Gastrocnemius medialis (tissue), 4 donors: ENCODE data around the gene TRIM62. TPM values are rescaled to one million over a fixed set of nuclear protein-coding genes. Genes with fewer than 3 reads are reported as not detected.

Experiments used
- ATAC-seq, 2 donors: fragments of 150-250 bp; one replicate each; pipeline ENCODE4 v1.9.1; 2016
- DNase-seq, 2 donors: peaks; one replicate each; pipeline ENCODE4 v3.0.0-alpha.2; 2019
- H3K27ac ChIP-seq, 4 donors: fragments of 200-600 bp; sonication (generic); 1 replicate in 1 of 4; 2 replicates in 3 of 4; pipeline ENCODE4 v1.5.1; 2016 to 2018; ENCODE audit warnings: mild to moderate bottlenecking in 2 of 4, moderate library complexity in 1 of 4
- H3K27me3 ChIP-seq, 3 donors: fragments of 200-600 bp; sonication (generic) in 2 of 3; 1 replicate in 1 of 3; 2 replicates in 2 of 3; pipeline versions ENCODE4 v1.5.1 to v1.6.0; 2016 to 2019; ENCODE audit warnings: mild to moderate bottlenecking in 1 of 3, moderate library complexity in 1 of 3
- H3K36me3 ChIP-seq, 2 donors: fragments of 200-600 bp; sonication (generic) in 1 of 2; one replicate each; pipeline ENCODE4 v1.5.1; 2017 to 2018
- H3K4me1 ChIP-seq, 2 donors: fragments of 200-600 bp; sonication (generic) in 1 of 2; one replicate each; pipeline ENCODE4 v1.5.1; 2016 to 2017; ENCODE audit warnings: mild to moderate bottlenecking in 2 of 2
- H3K4me3 ChIP-seq, 4 donors: fragments of 200-600 bp; sonication (generic) in 3 of 4; 1 replicate in 1 of 4; 2 replicates in 3 of 4; pipeline ENCODE4 v1.5.1; 2016 to 2019; ENCODE audit warnings: mild to moderate bottlenecking in 2 of 4
- H3K9me3 ChIP-seq, 3 donors: fragments of 200-600 bp; sonication (generic) in 2 of 3; 1 replicate in 1 of 3; 2 replicates in 2 of 3; pipeline ENCODE4 v1.5.1; 2016 to 2019
- POLR2A ChIP-seq, 2 donors: fragments of 450-650 bp; IDR thresholded peaks; one replicate each; pipeline ENCODE4 v1.6.1; 2017; ENCODE audit warnings: antibody characterized with exemption in 2 of 2, mild to moderate bottlenecking in 2 of 2, moderate library complexity in 2 of 2
- in situ Hi-C, 4 donors: fragments of 200-750 bp; cut with MboI; loops; one replicate each; pipeline versions ENCODE4 v1.15.0 to v1.8.0; 2017; ENCODE audit warnings: low sequenced_read_pairs in 4 of 4
- intact Hi-C: fragments of 100-400 bp; cut with DNase I; formaldehyde crosslinking; loops from one replicate; pipeline ENCODE4 v1.15.1; 2023; ENCODE audit warnings: low total_unique reads
- total RNA-seq, 4 donors: library from RNA; depleted of rRNA; stranded (reverse); fragments of >200 nt; gene quantifications; one replicate each; pipeline versions ENCODE4 v1.1.0 to v1.2.3, GENCODE V29; 2016
- TF ChIP-seq, protein P1 (sequence below), 5 experiments: fragments of 450-650 bp in 3 of 5; fragments of 200-600 bp in 2 of 5; sonication (generic) in 2 of 5; IDR thresholded peaks in 4 of 5; conservative IDR thresholded peaks in 1 of 5; 1 replicate in 4 of 5; 2 replicates in 1 of 5; pipeline ENCODE4 v1.5.1; 2016 to 2019; ENCODE audit warnings: antibody characterized with exemption in 5 of 5, mild to moderate bottlenecking in 3 of 5, moderate library complexity in 3 of 5

The TRIM62 gene
- total RNA-seq, 4 donors from 2014 or later = 3.3 to 10.8 (median 7.4) TPM

DNA sequence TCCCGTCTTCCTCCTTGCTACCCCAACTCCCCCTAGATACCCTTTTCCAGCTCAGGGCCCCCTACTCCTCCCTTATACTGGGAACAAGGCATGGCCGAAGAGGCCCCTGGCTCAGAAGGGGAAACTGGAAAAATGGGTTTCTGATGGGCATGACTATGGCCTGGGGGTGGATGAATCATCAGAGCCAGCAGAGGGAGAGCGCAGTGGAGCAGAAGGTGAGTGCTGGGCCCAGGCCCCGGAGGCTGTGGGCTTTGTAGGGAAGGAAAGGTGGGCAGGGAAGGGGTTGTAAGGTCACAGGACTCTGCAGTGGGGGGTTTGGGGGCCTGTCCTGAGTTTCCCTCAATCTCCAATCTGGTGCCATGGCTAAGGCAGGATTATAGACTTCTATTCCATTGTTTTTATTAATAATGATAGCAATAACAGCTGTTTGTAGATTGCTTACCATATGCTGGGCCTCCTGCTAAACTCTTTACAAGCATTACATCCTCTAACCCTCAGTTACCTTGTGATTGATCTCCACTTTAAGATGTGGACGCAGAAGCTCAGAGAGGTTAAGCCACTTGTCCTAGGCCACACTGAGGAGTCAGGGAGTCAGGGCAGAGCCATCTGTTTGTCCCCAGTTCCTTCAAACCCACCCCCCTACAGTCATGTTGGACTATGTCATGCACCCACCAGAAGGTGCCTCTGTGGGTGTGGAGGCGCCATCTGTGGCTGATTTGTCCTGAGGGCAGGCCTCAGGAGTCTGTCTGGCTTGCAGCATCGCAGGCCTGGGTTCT lies 38.2 kb upstream of the TRIM62 start:
- no peaks in the 10 kb centered on the region for H3K36me3 ChIP-seq
- ATAC-seq (no peak), DNase-seq (no peak)
- no peaks in the 10 kb centered on the region for H3K27me3 ChIP-seq
- intact Hi-C loops (loop anchor here (2.0 to 5.0 kb wide), 3 partner anchors 77 to 251 kb away; no protein-coding TSS in a partner anchor), in situ Hi-C loops (no loop called here)
- H3K4me1 ChIP-seq = no peaks in the 10 kb centered on the region
- H3K4me3 ChIP-seq = no peak overlapping the region
- H3K27ac ChIP-seq = no peak overlapping the region
- no peaks in the 10 kb centered on the region for H3K9me3 ChIP-seq
- TF ChIP-seq, protein P1, sequence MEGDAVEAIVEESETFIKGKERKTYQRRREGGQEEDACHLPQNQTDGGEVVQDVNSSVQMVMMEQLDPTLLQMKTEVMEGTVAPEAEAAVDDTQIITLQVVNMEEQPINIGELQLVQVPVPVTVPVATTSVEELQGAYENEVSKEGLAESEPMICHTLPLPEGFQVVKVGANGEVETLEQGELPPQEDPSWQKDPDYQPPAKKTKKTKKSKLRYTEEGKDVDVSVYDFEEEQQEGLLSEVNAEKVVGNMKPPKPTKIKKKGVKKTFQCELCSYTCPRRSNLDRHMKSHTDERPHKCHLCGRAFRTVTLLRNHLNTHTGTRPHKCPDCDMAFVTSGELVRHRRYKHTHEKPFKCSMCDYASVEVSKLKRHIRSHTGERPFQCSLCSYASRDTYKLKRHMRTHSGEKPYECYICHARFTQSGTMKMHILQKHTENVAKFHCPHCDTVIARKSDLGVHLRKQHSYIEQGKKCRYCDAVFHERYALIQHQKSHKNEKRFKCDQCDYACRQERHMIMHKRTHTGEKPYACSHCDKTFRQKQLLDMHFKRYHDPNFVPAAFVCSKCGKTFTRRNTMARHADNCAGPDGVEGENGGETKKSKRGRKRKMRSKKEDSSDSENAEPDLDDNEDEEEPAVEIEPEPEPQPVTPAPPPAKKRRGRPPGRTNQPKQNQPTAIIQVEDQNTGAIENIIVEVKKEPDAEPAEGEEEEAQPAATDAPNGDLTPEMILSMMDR (IDR thresholded peaks at IDR 0.05 in 4 of 5, conservative IDR thresholded peaks at IDR 0.05 in 1 of 5) = no peak
- TF ChIP-seq POLR2A (IDR thresholded peaks at IDR 0.05) = no peak

DNA sequence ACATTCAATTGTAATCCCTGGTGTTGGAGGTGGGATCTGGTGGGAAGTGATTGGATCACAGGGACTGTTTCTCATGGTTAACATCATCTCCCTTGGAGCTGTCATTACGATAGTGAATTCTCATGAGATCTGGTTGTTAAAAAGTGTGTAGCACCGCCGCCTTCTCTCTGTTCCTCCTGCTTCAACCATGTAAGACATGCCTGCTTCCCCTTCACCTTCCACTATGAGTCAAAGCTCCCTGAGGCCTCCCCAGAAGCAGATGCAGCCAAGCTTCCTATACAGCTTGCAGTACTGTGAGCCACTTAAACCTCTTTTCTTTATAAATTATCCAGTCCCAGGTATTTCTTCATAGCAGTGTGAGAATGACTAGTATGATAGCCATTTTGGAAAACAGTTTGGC lies 30.1 kb upstream of the TRIM62 start:
- in situ Hi-C loops (no loop called here), intact Hi-C loops (no loop called here)
- no peak overlapping the region for H3K4me3 ChIP-seq

DNA sequence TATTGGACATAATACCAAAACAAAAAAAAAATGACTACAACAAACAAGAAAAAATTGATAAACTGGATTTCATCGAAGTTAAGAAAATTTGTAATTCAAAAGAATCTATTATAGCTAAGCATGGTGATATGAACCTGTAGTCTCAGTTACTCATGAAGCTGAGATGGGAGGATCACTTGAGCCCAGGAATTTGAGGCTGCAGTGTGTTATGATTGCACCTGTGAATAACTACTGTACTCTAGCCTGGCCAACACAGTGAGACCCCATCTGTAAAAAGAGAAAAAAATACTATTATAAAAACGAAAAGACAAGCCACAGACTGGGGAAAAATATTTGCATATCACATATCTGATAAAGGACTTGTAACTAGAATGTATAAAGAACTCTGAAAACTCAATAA lies 24.5 kb upstream of the TRIM62 start:
- no peaks in the 10 kb centered on the region for H3K9me3 ChIP-seq
- no peaks in the 10 kb centered on the region for H3K4me1 ChIP-seq
- in situ Hi-C loops (no loop called here), intact Hi-C loops (no loop called here)
- no peaks in the 10 kb centered on the region for H3K27me3 ChIP-seq
- DNase-seq (no peak), ATAC-seq (no peak)
- TF ChIP-seq POLR2A (IDR thresholded peaks at IDR 0.05) = no peak
- TF ChIP-seq, protein P1 (IDR thresholded peaks at IDR 0.05 in 4 of 5, conservative IDR thresholded peaks at IDR 0.05 in 1 of 5) = no peak
- H3K27ac ChIP-seq = no peak overlapping the region
- H3K4me3 ChIP-seq = no peak overlapping the region
- no peaks in the 10 kb centered on the region for H3K36me3 ChIP-seq

More for the DNA sequence above, 30.1 kb upstream of the TRIM62 start:
- Histone ChIP-seq H3K36me3 (no peaks in the 10 kb centered on the region), H3K9me3 (no peaks in the 10 kb centered on the region), H3K27ac (no peak overlapping the region), H3K4me1 (no peaks in the 10 kb centered on the region), H3K27me3 (no peaks in the 10 kb centered on the region)
- ATAC-seq (no peak), DNase-seq (no peak)
- no peak for TF ChIP-seq POLR2A (IDR thresholded peaks at IDR 0.05)
- TF ChIP-seq, protein P1 (IDR thresholded peaks at IDR 0.05 in 4 of 5, conservative IDR thresholded peaks at IDR 0.05 in 1 of 5) = no peak

DNA sequence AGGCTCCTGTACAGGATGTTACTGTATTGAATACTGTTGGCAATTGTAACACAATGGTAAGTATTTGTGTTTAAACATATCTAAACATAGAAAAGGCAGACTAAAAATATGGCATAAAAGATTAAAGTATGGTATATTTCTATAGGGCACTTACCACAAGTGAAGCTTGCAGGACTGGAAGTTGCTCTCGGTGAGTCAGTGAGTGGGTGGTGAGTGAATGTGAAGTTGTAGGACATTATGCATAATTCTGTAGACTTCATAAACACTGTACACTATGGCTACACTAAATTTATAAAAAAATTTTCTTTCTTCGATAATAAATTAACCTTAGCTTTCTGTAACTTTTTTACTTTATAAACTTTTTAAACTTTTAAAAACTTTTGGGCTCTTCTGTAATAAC lies 13.7 kb upstream of the TRIM62 start:
- intact Hi-C loops = no loop called here

More for the DNA sequence above, 13.7 kb upstream of the TRIM62 start:
- in situ Hi-C loops = no loop called here
- Histone ChIP-seq H3K9me3 (no peaks in the 10 kb centered on the region), H3K27me3 (peaks cover 0 to 3% (median 0%) of the 10 kb centered on the region in 3 donors), H3K4me1 (no peaks in the 10 kb centered on the region), H3K27ac (no peak overlapping the region), H3K36me3 (no peaks in the 10 kb centered on the region), H3K4me3 (no peak overlapping the region)
- TF ChIP-seq, protein P1 (IDR thresholded peaks at IDR 0.05 in 4 of 5, conservative IDR thresholded peaks at IDR 0.05 in 1 of 5) = no peak
- no peak for TF ChIP-seq POLR2A (IDR thresholded peaks at IDR 0.05)
- no peak for DNase-seq
- no peak for ATAC-seq
